Ishikawa (cell line): Measurements from ENCODE around the gene PKP4.
A peak's percentile ranks its signal among the peaks of the same experiment; 100 is the strongest.

Experiments used
- CEBPB ChIP-seq: IDR thresholded peaks from 2 replicates; pipeline ENCODE4 v1.6.1; 2012
- CREB1 ChIP-seq: IDR thresholded peaks from 2 replicates; pipeline ENCODE4 v1.6.1; 2012; ENCODE audit warnings: low read depth
- EGR1 ChIP-seq: IDR thresholded peaks from 2 replicates; pipeline ENCODE4 v1.6.1; 2012
- EP300 ChIP-seq: IDR thresholded peaks from 2 replicates; pipeline ENCODE4 v1.6.1; 2012; ENCODE audit warnings: borderline replicate concordance
- FOXM1 ChIP-seq: IDR thresholded peaks from 2 replicates; pipeline ENCODE4 v1.6.1; 2012; ENCODE audit warnings: low read depth, borderline replicate concordance
- NFIC ChIP-seq: IDR thresholded peaks from 2 replicates; pipeline ENCODE4 v1.6.1; 2012
- RAD21 ChIP-seq: IDR thresholded peaks from 2 replicates; pipeline ENCODE4 v1.6.1; 2012; ENCODE audit warnings: low read depth
- TAF1 ChIP-seq: IDR thresholded peaks from 2 replicates; pipeline ENCODE4 v1.6.1; 2012; ENCODE audit warnings: low read depth, mild to moderate bottlenecking
- TCF12 ChIP-seq: IDR thresholded peaks from 2 replicates; pipeline ENCODE4 v1.6.1; 2012; ENCODE audit warnings: low read depth
- TEAD4 ChIP-seq: IDR thresholded peaks from 2 replicates; pipeline ENCODE4 v1.6.1; 2012
- YY1 ChIP-seq: IDR thresholded peaks from 2 replicates; pipeline ENCODE4 v1.6.1; 2012; ENCODE audit warnings: low read depth
- ZBTB7A ChIP-seq: IDR thresholded peaks from 2 replicates; pipeline ENCODE4 v1.6.1; 2012; ENCODE audit warnings: low read depth
- TF ChIP-seq, protein P1 (sequence below): IDR thresholded peaks from 2 replicates; pipeline ENCODE4 v1.6.1; 2012
- TF ChIP-seq, protein P2 (sequence below): IDR thresholded peaks from 2 replicates; pipeline ENCODE4 v1.6.1; 2012
- TF ChIP-seq, protein P3 (sequence below): IDR thresholded peaks from 2 replicates; pipeline ENCODE4 v1.6.1; 2012; ENCODE audit warnings: low read depth, mild to moderate bottlenecking

Gene PKP4

DNA sequence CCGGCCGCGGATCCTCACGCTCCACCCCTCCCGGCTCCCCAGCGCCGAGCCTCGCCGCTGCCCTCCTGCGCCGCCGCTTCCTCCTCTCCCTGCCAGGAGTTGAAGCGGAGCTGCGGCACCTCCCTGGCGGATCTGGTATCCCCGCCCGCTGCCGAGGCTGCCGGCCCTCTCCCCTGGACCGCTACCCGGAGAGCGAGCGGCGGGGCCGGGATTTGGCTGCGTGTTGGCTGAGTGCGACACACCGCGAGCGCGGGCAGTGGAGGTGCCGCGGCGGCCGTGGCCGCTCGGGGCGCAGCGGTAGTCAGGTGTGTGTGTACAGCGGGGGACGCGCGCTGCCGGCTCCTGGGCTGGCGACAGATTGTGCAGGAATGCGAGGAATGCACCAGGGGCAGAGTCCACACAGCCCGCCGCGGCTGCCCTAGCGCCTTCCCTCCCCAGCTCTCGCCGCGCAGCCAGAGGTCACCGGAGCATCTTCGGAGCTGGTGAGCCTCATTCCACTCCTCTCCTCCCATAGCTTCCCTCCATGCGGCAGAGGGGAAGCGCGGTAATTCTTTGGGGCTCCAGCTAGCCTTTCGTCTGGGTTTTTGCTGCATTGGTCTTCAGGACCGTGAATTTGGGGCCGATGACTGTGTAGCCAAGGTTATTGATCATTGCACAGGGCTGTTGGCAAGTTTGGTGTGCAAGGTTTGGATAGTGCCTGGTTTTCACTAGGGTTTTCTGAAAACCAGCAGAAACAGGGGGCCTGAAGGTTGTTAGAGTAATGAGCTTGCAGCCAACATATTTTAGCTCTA, 1.3 kb downstream of the PKP4 start:
- TF ChIP-seq TAF1 (peak; percentile 70), NFIC (peak; percentile 58; the same call in 1 of the 2 replicates), EP300 (peak; percentile 60; the same call in 1 of the 2 replicates), RAD21 (peak; percentile 19; the same call in 1 of the 2 replicates), TEAD4 (peak; percentile 100), YY1 (no peak), CEBPB (no peak), ZBTB7A (peak; percentile 34; the same call in 1 of the 2 replicates), TCF12 (peak; percentile 48; the same call in 1 of the 2 replicates), FOXM1 (no peak), EGR1 (no peak), CREB1 (no peak)
- TF ChIP-seq, protein P1, sequence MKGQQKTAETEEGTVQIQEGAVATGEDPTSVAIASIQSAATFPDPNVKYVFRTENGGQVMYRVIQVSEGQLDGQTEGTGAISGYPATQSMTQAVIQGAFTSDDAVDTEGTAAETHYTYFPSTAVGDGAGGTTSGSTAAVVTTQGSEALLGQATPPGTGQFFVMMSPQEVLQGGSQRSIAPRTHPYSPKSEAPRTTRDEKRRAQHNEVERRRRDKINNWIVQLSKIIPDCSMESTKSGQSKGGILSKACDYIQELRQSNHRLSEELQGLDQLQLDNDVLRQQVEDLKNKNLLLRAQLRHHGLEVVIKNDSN, result peak; percentile 49; the same call in 1 of the 2 replicates
- TF ChIP-seq, protein P2, sequence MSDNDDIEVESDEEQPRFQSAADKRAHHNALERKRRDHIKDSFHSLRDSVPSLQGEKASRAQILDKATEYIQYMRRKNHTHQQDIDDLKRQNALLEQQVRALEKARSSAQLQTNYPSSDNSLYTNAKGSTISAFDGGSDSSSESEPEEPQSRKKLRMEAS, result peak; percentile 78
- TF ChIP-seq, protein P3, sequence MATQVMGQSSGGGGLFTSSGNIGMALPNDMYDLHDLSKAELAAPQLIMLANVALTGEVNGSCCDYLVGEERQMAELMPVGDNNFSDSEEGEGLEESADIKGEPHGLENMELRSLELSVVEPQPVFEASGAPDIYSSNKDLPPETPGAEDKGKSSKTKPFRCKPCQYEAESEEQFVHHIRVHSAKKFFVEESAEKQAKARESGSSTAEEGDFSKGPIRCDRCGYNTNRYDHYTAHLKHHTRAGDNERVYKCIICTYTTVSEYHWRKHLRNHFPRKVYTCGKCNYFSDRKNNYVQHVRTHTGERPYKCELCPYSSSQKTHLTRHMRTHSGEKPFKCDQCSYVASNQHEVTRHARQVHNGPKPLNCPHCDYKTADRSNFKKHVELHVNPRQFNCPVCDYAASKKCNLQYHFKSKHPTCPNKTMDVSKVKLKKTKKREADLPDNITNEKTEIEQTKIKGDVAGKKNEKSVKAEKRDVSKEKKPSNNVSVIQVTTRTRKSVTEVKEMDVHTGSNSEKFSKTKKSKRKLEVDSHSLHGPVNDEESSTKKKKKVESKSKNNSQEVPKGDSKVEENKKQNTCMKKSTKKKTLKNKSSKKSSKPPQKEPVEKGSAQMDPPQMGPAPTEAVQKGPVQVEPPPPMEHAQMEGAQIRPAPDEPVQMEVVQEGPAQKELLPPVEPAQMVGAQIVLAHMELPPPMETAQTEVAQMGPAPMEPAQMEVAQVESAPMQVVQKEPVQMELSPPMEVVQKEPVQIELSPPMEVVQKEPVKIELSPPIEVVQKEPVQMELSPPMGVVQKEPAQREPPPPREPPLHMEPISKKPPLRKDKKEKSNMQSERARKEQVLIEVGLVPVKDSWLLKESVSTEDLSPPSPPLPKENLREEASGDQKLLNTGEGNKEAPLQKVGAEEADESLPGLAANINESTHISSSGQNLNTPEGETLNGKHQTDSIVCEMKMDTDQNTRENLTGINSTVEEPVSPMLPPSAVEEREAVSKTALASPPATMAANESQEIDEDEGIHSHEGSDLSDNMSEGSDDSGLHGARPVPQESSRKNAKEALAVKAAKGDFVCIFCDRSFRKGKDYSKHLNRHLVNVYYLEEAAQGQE, result no peak

DNA sequence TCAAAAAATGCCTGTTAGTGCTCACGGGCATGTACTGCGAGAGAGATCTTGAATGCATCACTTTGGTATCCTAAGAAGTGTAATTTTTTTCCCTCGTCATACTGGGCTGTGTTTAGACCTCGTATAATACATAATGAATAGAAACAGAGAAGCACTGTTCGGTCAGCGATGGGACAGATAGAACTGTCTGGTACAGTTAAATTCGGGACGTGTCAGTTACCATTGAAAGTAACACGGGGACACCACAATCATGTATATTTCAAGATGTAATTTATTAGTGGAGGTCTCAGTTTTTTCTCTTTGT, 1.8 kb downstream of the PKP4 start:
- TF ChIP-seq TAF1 (no peak), RAD21 (no peak), EGR1 (no peak), ZBTB7A (no peak), NFIC (no peak), TEAD4 (no peak), YY1 (no peak), EP300 (no peak), CEBPB (no peak), TCF12 (no peak), FOXM1 (no peak), CREB1 (no peak)
- TF ChIP-seq, protein P1, result no peak
- TF ChIP-seq, protein P3, result no peak
- TF ChIP-seq, protein P2, result no peak

DNA sequence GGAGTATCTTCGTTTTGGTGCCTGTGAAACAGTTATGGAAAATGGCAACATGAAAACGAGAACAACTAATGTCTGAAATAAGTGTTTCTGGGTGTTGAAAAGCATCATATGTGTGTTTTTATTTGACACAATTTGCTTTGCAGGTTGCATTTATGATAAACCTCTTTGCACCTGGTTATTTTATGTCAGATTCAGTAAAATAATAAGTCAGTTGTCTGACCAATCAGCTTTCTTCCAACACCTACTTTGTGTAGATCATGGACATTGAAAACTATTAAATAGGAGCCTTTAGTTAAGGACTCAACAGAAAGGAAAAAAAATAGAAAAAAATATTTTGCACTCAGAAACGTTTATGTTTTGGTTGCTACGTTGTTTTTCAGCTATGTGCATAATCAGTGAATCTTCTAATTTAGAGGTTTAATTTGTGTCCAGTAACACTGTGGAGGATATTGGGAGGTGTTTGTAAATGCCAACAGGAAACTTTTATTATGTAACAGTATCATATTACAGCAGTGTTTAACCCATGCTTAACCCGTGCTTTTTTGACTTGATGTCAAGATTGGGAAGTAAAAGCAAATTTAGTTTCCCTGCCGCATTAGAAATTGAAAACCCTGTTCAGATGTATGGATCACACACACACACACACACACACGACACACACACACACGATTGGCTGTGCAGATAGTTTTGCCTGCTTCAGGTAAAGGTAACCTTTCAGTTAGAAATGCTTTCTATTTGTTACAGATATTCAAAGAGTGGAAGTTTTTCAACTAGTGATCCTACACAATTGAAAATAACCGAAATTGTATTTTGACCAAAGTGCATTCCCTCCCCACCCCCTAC, 2.6 kb downstream of the PKP4 start:
- TF ChIP-seq CEBPB, result peak; percentile 70
- no peak for TF ChIP-seq ZBTB7A

DNA sequence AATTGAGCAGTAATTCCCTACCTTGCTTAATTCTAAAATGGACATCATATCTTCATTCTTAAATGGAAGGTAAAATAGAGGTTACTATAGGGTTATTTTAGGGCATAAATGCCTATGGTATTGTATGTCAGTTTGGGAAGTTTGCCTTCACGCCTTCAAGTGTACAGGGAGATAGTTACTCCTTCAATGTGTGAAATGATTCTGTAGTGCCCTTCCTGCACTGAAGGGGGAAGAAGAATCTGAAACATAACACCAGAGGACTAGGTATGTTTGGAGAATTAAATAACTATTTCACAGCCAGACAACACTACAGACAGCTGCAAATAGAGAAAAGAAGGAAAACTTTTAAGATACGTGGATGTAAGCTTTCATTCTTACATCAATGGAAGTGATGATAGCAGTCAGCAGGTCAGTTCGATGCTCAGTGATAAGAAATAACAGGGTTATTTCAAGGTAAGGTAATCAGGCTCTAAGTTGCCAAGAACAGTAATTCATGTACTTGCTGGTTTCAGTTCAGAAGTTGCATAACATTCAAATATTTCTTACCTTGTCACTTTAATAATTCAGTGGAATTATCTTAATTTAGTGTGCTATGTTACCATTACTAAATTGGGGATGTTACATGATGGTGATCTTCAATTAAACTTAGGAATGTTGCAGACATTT, 4.0 kb downstream of the PKP4 start:
- TF ChIP-seq EP300 (no peak), TAF1 (no peak), NFIC (no peak), CEBPB (no peak), YY1 (no peak), CREB1 (no peak), RAD21 (no peak), ZBTB7A (no peak)
- TF ChIP-seq, protein P2, result no peak
